Neural crest cell (in vitro differentiated cells): ENCODE data around the gene ZDHHC24. TPM values are rescaled to one million over a fixed set of nuclear protein-coding genes. Genes with fewer than 3 reads are reported as not detected.

Source experiments
- DNase-seq: peaks from one replicate; pipeline ENCODE4 v3.0.0; 2021; ENCODE audit warnings: low read depth, mixed read lengths, low spot score
- H3K27ac Mint-ChIP-seq: one replicate; pipeline ENCODE4 v1.8.0; 2021; ENCODE audit warnings: mild to moderate bottlenecking, mixed read lengths; ENCODE audit not compliant: unreplicated experiment
- H3K27me3 Mint-ChIP-seq: 2 replicates; pipeline ENCODE4 v1.8.0; 2021; ENCODE audit warnings: low read depth, mild to moderate bottlenecking, mixed read lengths
- H3K36me3 Mint-ChIP-seq: 2 replicates; pipeline ENCODE4 v1.8.0; 2021; ENCODE audit warnings: low read depth, mild to moderate bottlenecking, mixed read lengths
- H3K4me1 Mint-ChIP-seq: 2 replicates; pipeline ENCODE4 v1.8.0; 2021; ENCODE audit warnings: mixed read lengths
- H3K4me3 Mint-ChIP-seq: one replicate; pipeline ENCODE4 v1.8.0; 2021; ENCODE audit warnings: mild to moderate bottlenecking, mixed read lengths
- H3K9me3 Mint-ChIP-seq: 2 replicates; pipeline ENCODE4 v1.8.0; 2021; ENCODE audit warnings: mixed read lengths
- CTCF ChIP-seq: fragments of 200-600 bp; sonication (generic); conservative IDR thresholded peaks from 2 replicates; pipeline ENCODE4 v1.5.0; 2021; ENCODE audit warnings: antibody characterized with exemption, mild to moderate bottlenecking
- total RNA-seq: library from RNA; stranded (reverse); gene quantifications from 2 replicates; pipeline ENCODE4 v1.2.1, GENCODE V29; 2021

Gene ZDHHC24
- total RNA-seq, 1 donor from 2014 or later: 7.7 TPM

- no peak overlapping the region for H3K27ac Mint-ChIP-seq
- no peak for DNase-seq
- no peak overlapping the region for H3K4me3 Mint-ChIP-seq
- H3K4me1 Mint-ChIP-seq: no peaks in the 10 kb centered on the region
- no peak for TF ChIP-seq CTCF
- H3K9me3 Mint-ChIP-seq: no peaks in the 10 kb centered on the region
- no peaks in the 10 kb centered on the region for H3K36me3 Mint-ChIP-seq
- H3K27me3 Mint-ChIP-seq: no peaks in the 10 kb centered on the region
Measured at GRCh38 chr11:66563832-66564231, 18.0 kb upstream of the ZDHHC24 start.

DNA sequence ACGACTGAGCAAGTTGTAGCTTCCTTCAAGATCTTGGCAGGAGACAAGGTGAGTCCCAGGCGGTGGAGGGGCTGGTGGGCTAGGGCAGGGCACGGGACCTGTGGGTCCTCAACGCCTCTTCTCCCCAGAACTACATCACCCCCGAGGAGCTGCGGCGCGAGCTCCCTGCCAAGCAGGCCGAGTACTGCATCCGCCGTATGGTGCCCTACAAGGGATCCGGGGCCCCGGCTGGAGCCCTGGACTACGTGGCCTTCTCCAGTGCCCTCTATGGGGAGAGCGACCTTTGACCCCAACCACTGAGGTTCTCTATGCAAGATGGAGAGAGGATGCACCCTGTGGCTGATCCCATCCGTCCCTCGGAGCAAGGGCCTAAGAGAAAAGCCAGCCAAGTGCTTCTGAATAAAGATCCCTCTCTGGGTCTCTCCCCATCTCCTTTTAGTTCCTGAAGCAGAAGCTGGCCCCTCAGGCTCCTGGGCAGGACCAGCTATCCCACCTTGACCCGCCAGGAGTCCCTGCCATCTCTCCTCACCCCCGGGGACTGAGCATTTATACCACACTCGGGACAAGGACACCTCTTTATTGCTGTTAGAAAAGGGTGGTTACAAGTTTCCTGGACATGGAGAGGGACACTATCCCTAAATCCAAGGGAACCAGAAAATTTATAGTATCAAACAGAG lies 17.2 kb upstream of the ZDHHC24 start:
- Mint-ChIP-seq H3K36me3 (no peaks in the 10 kb centered on the region), H3K27ac (peak overlapping the region; percentile 57), H3K27me3 (no peaks in the 10 kb centered on the region), H3K4me1 (no peaks in the 10 kb centered on the region), H3K4me3 (no peak overlapping the region), H3K9me3 (no peaks in the 10 kb centered on the region)
- DNase-seq: no peak
- no peak for TF ChIP-seq CTCF

GRCh38 chr11:66562275-66562674 lies 16.4 kb upstream of the ZDHHC24 start:
- no peaks in the 10 kb centered on the region for H3K36me3 Mint-ChIP-seq
- H3K27ac Mint-ChIP-seq: no peak overlapping the region
- no peak for TF ChIP-seq CTCF
- H3K9me3 Mint-ChIP-seq: no peaks in the 10 kb centered on the region
- H3K4me1 Mint-ChIP-seq: no peaks in the 10 kb centered on the region
- no peak overlapping the region for H3K4me3 Mint-ChIP-seq
- no peaks in the 10 kb centered on the region for H3K27me3 Mint-ChIP-seq
- no peak for DNase-seq

GRCh38 chr11:66561975-66562248 lies 16.1 kb upstream of the ZDHHC24 start:
- H3K4me3 Mint-ChIP-seq: no peak overlapping the region
- no peak for DNase-seq
- no peaks in the 10 kb centered on the region for H3K36me3 Mint-ChIP-seq
- H3K27ac Mint-ChIP-seq: no peak overlapping the region
- H3K4me1 Mint-ChIP-seq: no peaks in the 10 kb centered on the region
- H3K27me3 Mint-ChIP-seq: no peaks in the 10 kb centered on the region
- TF ChIP-seq CTCF: no peak
- H3K9me3 Mint-ChIP-seq: no peaks in the 10 kb centered on the region

DNA sequence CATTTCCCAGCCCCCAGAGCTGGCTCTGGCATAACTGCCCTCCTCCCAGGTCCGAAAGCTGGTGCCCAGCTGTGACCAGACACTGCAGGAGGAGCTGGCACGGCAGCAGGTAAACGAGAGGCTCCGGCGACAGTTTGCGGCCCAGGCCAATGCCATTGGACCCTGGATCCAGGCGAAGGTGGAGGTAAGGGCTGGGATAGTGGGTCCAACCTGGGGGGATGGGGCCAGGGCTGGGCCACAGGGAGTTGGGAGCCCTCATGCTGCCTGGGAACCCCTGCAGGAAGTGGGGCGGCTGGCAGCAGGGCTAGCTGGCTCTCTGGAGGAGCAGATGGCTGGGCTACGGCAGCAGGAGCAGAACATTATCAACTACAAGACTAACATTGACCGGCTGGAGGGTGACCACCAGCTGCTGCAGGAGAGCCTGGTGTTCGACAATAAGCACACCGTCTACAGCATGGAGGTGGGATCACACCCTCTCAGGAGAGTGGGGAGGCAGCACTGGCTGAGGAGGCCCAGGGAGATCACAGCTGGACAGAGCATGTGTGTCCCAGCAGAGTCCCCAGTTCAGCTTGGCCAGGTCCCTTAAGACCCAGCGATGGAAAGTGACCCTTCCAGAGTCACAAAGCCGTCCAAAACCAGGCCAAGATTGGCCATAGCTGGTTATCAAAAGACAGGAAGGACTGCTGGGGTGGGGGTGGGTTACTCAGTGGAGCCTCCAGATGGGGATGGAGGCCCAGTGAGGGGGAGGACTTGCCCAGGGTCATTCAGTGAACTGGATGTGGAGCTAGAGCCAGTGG lies 15.5 kb upstream of the ZDHHC24 start:
- Mint-ChIP-seq H3K4me1 (no peaks in the 10 kb centered on the region), H3K9me3 (no peaks in the 10 kb centered on the region), H3K4me3 (no peak overlapping the region), H3K27ac (no peak overlapping the region), H3K27me3 (no peaks in the 10 kb centered on the region), H3K36me3 (no peaks in the 10 kb centered on the region)
- DNase-seq: no peak
- TF ChIP-seq CTCF: no peak
